Measurements from ENCODE around the gene HECTD4.

DNA sequence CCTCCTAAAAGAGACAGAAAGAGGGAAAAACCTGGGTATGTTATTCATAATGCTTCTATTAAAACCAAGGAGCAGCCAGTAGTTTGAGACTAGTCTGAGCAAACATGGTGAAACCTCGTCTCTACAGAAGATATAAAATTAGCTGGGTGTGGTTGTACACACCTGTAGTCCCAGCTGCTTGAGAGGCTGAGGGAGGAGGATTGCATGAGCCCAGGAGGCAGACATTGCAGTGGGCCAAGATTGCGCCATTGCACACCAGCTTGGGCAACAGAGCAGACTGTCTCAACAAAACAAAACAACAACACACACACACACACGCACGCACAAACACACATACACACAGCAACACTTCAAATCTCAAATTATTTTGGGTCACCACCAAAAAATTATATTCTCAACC, 27.8 kb downstream of the HECTD4 start:
- TF ChIP-seq POLR2AphosphoS5 (IDR thresholded peaks at IDR 0.05) (no peak), CTCF (IDR thresholded peaks at IDR 0.05 in 8 of 11, conservative IDR thresholded peaks at IDR 0.05 in 3 of 11) (no peak), POLR2A (IDR thresholded peaks at IDR 0.05) (no peak)
